Memory B cell (primary cell): ENCODE data around the gene ABCF2.

Source experiments
- ATAC-seq: fragments of 150-1000 bp; cut with Tn5 transposase; 2 replicates; pipeline ENCODE4 v1.10.0; 2021; ENCODE audit warnings: low read depth, mild to moderate bottlenecking, moderate library complexity
- DNase-seq, 2 donors: peaks; one replicate each; pipeline ENCODE4 v3.0.0; 2022; ENCODE audit warnings: low spot score in 2 of 2
- H3K27ac Mint-ChIP-seq: one replicate; pipeline ENCODE4 v1.8.0; 2022; ENCODE audit warnings: mild to moderate bottlenecking, moderate library complexity, mixed read lengths
- H3K27me3 Mint-ChIP-seq: one replicate; pipeline ENCODE4 v1.8.0; 2022; ENCODE audit warnings: mixed read lengths
- H3K36me3 Mint-ChIP-seq: one replicate; pipeline ENCODE4 v1.8.0; 2022; ENCODE audit warnings: mild to moderate bottlenecking, mixed read lengths
- H3K4me1 Mint-ChIP-seq: one replicate; pipeline ENCODE4 v1.8.0; 2022; ENCODE audit warnings: mixed read lengths
- H3K4me3 Mint-ChIP-seq: one replicate; pipeline ENCODE4 v1.8.0; 2022; ENCODE audit warnings: mild to moderate bottlenecking, moderate library complexity, mixed read lengths
- H3K9me3 Mint-ChIP-seq: one replicate; pipeline ENCODE4 v1.8.0; 2022; ENCODE audit warnings: mixed read lengths

Gene ABCF2

GRCh38 chr7:151260883-151261282 lies 33.9 kb upstream of the ABCF2 start:
- Mint-ChIP-seq H3K9me3 (no peaks in the 10 kb centered on the region), H3K27ac (no peak overlapping the region), H3K36me3 (peaks cover 2% of the 10 kb centered on the region), H3K4me3 (no peak overlapping the region), H3K4me1 (no peaks in the 10 kb centered on the region), H3K27me3 (peaks cover 37% of the 10 kb centered on the region)
- ATAC-seq = no peak
- DNase-seq = no peak

GRCh38 chr7:151260471-151260870 lies 33.5 kb upstream of the ABCF2 start:
- DNase-seq (no peak), ATAC-seq (no peak)
- Mint-ChIP-seq H3K27ac (no peak overlapping the region), H3K4me3 (no peak overlapping the region), H3K27me3 (peaks cover 37% of the 10 kb centered on the region), H3K36me3 (peaks cover 2% of the 10 kb centered on the region), H3K4me1 (no peaks in the 10 kb centered on the region), H3K9me3 (no peaks in the 10 kb centered on the region)

GRCh38 chr7:151257990-151258389 lies 31.0 kb upstream of the ABCF2 start:
- ATAC-seq (no peak), DNase-seq (no peak)
- peaks cover 2% of the 10 kb centered on the region for H3K36me3 Mint-ChIP-seq
- no peak overlapping the region for H3K27ac Mint-ChIP-seq
- peaks cover 36% of the 10 kb centered on the region for H3K27me3 Mint-ChIP-seq
- H3K4me3 Mint-ChIP-seq = no peak overlapping the region
- no peaks in the 10 kb centered on the region for H3K4me1 Mint-ChIP-seq
- H3K9me3 Mint-ChIP-seq = no peaks in the 10 kb centered on the region

GRCh38 chr7:151256410-151257045 lies 29.5 kb upstream of the ABCF2 start:
- Mint-ChIP-seq H3K4me1 (peaks cover 4% of the 10 kb centered on the region), H3K27ac (no peak overlapping the region), H3K9me3 (no peaks in the 10 kb centered on the region), H3K27me3 (peaks cover 39% of the 10 kb centered on the region), H3K4me3 (no peak overlapping the region), H3K36me3 (peaks cover 2% of the 10 kb centered on the region)
- DNase-seq (no peak), ATAC-seq (no peak)

- peaks cover 2% of the 10 kb centered on the region for H3K36me3 Mint-ChIP-seq
- no peak overlapping the region for H3K4me3 Mint-ChIP-seq
- ATAC-seq (no peak), DNase-seq (no peak)
- H3K27me3 Mint-ChIP-seq = peaks cover 42% of the 10 kb centered on the region
- no peaks in the 10 kb centered on the region for H3K9me3 Mint-ChIP-seq
- H3K27ac Mint-ChIP-seq = no peak overlapping the region
- peaks cover 9% of the 10 kb centered on the region for H3K4me1 Mint-ChIP-seq
These were observed 28.4 kb upstream of the ABCF2 start for GRCh38 chr7:151255390-151255789.

GRCh38 chr7:151254851-151255250 lies 27.8 kb upstream of the ABCF2 start:
- peaks cover 43% of the 10 kb centered on the region for H3K27me3 Mint-ChIP-seq
- peaks cover 2% of the 10 kb centered on the region for H3K36me3 Mint-ChIP-seq
- no peaks in the 10 kb centered on the region for H3K9me3 Mint-ChIP-seq
- peaks cover 9% of the 10 kb centered on the region for H3K4me1 Mint-ChIP-seq
- DNase-seq = no peak
- ATAC-seq = no peak
- H3K27ac Mint-ChIP-seq = no peak overlapping the region
- H3K4me3 Mint-ChIP-seq = no peak overlapping the region

GRCh38 chr7:151254316-151254715 lies 27.3 kb upstream of the ABCF2 start:
- Mint-ChIP-seq H3K9me3 (no peaks in the 10 kb centered on the region), H3K27ac (no peak overlapping the region), H3K27me3 (peaks cover 44% of the 10 kb centered on the region), H3K4me3 (no peak overlapping the region), H3K4me1 (peaks cover 11% of the 10 kb centered on the region), H3K36me3 (peaks cover 2% of the 10 kb centered on the region)
- no peak for ATAC-seq
- no peak for DNase-seq

GRCh38 chr7:151252961-151253711 lies 26.1 kb upstream of the ABCF2 start:
- DNase-seq (no peak), ATAC-seq (no peak)
- peaks cover 44% of the 10 kb centered on the region for H3K27me3 Mint-ChIP-seq
- H3K27ac Mint-ChIP-seq = no peak overlapping the region
- no peaks in the 10 kb centered on the region for H3K36me3 Mint-ChIP-seq
- H3K4me1 Mint-ChIP-seq = peaks cover 16% of the 10 kb centered on the region
- H3K9me3 Mint-ChIP-seq = no peaks in the 10 kb centered on the region
- peak overlapping the region; percentile 41 for H3K4me3 Mint-ChIP-seq

- Mint-ChIP-seq H3K27me3 (peaks cover 38% of the 10 kb centered on the region), H3K4me3 (peak overlapping the region; percentile 60), H3K36me3 (no peaks in the 10 kb centered on the region), H3K9me3 (no peaks in the 10 kb centered on the region), H3K4me1 (peaks cover 21% of the 10 kb centered on the region), H3K27ac (no peak overlapping the region)
- ATAC-seq = no peak
- DNase-seq = no peak
These were observed 25.5 kb upstream of the ABCF2 start for GRCh38 chr7:151252561-151252835.

GRCh38 chr7:151251689-151252560 lies 24.9 kb upstream of the ABCF2 start:
- ATAC-seq = peak; percentile 30
- Mint-ChIP-seq H3K9me3 (no peaks in the 10 kb centered on the region), H3K36me3 (no peaks in the 10 kb centered on the region), H3K27me3 (peaks cover 37% of the 10 kb centered on the region), H3K4me3 (peak overlapping the region; percentile 60), H3K27ac (no peak overlapping the region), H3K4me1 (peaks cover 23% of the 10 kb centered on the region)
- peak in 1 of 2 donors; percentile 38 for DNase-seq

GRCh38 chr7:151251328-151251688 lies 24.3 kb upstream of the ABCF2 start:
- Mint-ChIP-seq H3K27ac (no peak overlapping the region), H3K9me3 (no peaks in the 10 kb centered on the region), H3K27me3 (peaks cover 35% of the 10 kb centered on the region), H3K4me1 (peaks cover 26% of the 10 kb centered on the region), H3K4me3 (peak overlapping the region; percentile 65), H3K36me3 (no peaks in the 10 kb centered on the region)
- ATAC-seq (peak; percentile 5), DNase-seq (no peak)

- DNase-seq (no peak), ATAC-seq (no peak)
- Mint-ChIP-seq H3K27me3 (peaks cover 34% of the 10 kb centered on the region), H3K9me3 (no peaks in the 10 kb centered on the region), H3K36me3 (no peaks in the 10 kb centered on the region), H3K4me1 (peaks cover 26% of the 10 kb centered on the region), H3K4me3 (peak overlapping the region; percentile 65), H3K27ac (no peak overlapping the region)
These were observed 23.5 kb upstream of the ABCF2 start for GRCh38 chr7:151250181-151251132.

- DNase-seq (no peak), ATAC-seq (no peak)
- Mint-ChIP-seq H3K4me3 (peak overlapping the region; percentile 3), H3K27ac (no peak overlapping the region), H3K36me3 (no peaks in the 10 kb centered on the region), H3K27me3 (peaks cover 30% of the 10 kb centered on the region), H3K9me3 (no peaks in the 10 kb centered on the region), H3K4me1 (peaks cover 26% of the 10 kb centered on the region)
These were observed 22.7 kb upstream of the ABCF2 start for GRCh38 chr7:151249732-151250072.
